Activated gamma-delta T cell treated with Interleukin-2 at 50 U/mL for 16 hours (primary cell): ENCODE measurements around the gene KIF3A.

Experiments used
- DNase-seq: peaks from one replicate; pipeline ENCODE4 v3.0.0-alpha.2; 2020

The KIF3A gene

GRCh38 chr5:132753135-132753987, 16.0 kb upstream of the KIF3A start:
- DNase-seq, result no peak

DNA sequence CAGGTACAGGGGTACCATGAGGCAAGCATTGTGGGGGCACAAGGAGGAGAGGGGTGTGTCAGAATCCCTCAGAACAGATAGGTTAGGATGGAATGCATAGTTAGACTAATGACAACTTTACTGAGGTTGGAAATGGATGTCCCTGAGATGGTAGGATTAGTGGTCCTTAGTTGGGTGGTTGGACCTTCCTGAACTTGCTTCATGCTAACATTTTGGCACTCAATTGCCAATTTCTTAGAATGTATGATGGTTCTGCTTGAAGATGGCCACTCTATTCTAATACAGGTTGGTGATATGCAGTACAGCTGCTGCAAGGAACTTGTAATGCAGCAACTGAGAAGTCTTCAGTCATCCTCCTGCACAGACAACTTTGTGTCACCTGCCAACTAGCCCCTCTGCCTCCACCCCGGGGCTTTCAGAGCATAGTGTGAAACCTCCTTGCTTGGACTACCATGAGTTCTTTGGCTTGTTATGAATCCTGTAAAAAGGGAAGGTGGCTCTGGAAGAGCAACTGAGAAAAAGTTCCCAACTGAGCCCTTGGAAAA, 15.3 kb upstream of the KIF3A start:
- no peak for DNase-seq

- DNase-seq, result no peak
Observed at GRCh38 chr5:132751971-132752580, 14.7 kb upstream of the KIF3A start.

GRCh38 chr5:132751444-132751843, 14.1 kb upstream of the KIF3A start:
- no peak for DNase-seq

DNA sequence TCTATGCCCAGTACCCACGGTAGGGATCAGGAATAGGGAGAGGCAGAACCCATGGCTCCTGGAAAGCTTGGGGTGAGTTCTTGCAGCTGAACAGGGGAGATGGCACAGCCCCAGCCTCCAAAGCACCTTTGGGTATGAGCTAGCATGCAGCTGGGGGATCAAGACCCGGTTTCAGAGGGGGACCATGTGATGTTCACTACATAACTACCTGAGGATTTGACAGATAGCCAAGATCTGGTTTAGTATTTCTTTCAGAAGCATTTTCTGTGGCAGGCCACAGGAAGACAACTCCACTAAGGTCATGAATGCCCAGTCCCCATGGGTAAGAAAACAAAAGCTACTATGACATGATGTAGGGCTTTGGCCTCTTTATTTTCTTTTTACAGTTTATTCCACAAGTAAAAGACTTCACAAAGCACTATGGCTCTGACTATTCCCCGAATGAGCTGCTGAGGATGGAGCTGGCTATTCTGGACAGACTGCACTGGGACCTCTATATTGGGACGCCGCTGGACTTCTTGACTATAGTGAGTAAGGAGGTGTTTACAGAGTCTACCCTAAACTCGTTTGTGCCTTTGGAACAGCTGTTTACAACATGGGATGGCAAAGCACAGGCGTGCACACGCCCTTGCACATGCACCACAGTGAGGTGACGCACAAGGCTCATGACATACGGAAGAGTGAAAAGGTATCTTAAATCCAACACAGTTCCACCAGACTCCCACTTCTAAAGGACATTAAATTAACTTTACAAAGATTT, 13.3 kb upstream of the KIF3A start:
- no peak for DNase-seq

GRCh38 chr5:132749506-132749905, 12.2 kb upstream of the KIF3A start:
- DNase-seq, result no peak

- no peak for DNase-seq
Observed at GRCh38 chr5:132748522-132749000, 11.2 kb upstream of the KIF3A start.

GRCh38 chr5:132747616-132748440, 10.5 kb upstream of the KIF3A start:
- DNase-seq, result peak; percentile 41

DNA sequence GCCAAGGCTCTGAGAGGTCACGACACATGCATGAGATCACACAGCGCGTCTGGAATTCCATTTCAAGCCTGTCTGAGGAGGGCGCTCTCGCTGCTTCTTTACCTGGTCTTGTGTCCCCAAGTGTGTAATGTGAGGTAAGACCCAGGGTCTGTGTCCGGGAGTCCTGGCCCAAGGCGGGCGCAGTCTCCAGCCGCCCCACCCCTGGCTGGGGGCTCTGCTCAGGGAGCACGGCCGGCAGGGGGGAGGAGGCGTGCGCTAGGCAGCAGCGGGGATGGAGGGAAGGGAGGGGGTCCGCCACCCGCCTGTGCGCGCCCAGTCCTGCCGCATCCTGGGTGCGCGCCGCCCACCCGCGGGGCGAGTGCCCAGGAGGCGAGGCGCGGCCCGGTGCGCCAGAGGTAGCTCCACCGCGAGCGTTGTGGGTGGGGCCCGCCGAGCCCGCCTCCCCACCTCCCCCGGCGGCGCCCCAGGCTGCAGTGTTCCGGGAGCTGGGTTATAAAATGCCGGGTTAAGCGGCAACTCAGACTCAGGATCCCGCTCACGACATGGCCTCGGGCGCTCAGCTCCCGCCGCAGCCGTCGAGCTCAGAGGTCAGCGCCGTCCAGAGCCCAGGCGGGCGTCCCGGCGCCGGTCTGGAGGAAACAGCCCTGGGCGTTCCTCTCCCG, 9.7 kb upstream of the KIF3A start, which contains the start of gene CCNI2:
TSS of gene CCNI2 (plus strand) at position 473 of the 662 bp plus-strand sequence. CDS start at position 543, 70 bp downstream.
- DNase-seq, result peak; percentile 56

DNA sequence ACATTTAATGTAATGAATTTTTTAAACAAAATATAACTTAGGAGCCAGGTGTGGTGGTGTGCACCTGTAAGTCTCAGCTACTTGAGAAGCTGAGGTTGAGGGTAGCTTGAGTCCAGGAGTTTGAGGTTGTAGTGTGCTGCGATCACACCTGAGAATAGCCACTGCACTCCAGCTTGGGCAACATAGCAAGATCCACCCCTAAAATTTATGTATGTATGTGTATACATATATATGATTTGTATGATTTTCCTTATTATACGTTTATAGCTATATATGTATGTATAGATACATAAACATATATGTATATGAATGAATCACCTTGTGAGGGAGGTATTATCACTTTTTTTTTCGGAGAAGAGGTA, 9.2 kb upstream of the KIF3A start:
- DNase-seq, result no peak

GRCh38 chr5:132744659-132745058, 7.3 kb upstream of the KIF3A start:
- no peak for DNase-seq

GRCh38 chr5:132742626-132743025, 5.3 kb upstream of the KIF3A start:
- no peak for DNase-seq

DNA sequence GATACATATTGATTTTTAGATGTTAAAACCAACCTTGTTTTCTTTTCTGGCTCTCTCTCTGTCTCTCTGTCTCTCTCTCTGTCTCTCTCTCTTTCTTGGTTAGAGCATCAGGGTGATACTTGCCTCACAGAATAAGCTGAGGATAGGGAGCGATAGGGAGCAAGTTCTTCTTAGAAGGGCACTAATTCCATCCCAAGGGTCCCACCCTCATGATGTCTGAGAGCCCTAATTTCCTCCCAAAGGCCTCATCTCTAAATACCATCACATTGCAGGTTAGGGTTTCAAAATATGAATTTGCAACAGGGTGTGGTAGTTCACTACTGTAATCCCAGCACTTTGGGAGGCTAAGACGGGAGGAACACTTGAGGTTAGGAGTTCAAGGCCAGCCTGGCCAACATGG, 4.8 kb upstream of the KIF3A start:
- DNase-seq, result no peak

- no peak for DNase-seq
Observed at GRCh38 chr5:132739232-132739631, 1.9 kb upstream of the KIF3A start.

GRCh38 chr5:132737982-132738681, 786 bp upstream of the KIF3A start:
- no peak for DNase-seq

GRCh38 chr5:132734687-132735086, 2.7 kb downstream of the KIF3A start:
- DNase-seq, result no peak

- DNase-seq, result no peak
Observed at GRCh38 chr5:132733499-132734148, 3.7 kb downstream of the KIF3A start.

DNA sequence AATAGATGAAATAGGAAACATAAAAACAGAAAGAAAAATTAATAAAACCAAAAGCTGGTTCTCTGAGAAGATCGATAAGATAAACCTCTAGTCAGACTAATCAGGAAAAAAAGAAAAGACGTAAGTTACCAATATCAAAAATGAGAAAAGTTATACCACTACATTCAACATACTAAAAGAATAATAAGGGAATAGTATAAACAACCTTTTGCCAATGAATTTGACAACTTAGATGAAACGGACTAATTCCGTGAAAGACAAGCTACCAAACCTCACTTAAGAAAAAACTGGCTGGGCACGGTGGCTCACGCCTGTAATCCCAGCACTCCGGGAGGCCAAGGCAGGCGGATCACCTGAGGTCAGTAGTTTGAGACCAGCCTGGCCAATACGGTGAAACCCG, 7.5 kb downstream of the KIF3A start:
- DNase-seq, result no peak

GRCh38 chr5:132725745-132726144, 11.6 kb downstream of the KIF3A start:
- no peak for DNase-seq

- DNase-seq, result no peak
Observed at GRCh38 chr5:132718544-132719312, 18.6 kb downstream of the KIF3A start.
